Measurements from ENCODE around the gene KRTAP29-1.

DNA sequence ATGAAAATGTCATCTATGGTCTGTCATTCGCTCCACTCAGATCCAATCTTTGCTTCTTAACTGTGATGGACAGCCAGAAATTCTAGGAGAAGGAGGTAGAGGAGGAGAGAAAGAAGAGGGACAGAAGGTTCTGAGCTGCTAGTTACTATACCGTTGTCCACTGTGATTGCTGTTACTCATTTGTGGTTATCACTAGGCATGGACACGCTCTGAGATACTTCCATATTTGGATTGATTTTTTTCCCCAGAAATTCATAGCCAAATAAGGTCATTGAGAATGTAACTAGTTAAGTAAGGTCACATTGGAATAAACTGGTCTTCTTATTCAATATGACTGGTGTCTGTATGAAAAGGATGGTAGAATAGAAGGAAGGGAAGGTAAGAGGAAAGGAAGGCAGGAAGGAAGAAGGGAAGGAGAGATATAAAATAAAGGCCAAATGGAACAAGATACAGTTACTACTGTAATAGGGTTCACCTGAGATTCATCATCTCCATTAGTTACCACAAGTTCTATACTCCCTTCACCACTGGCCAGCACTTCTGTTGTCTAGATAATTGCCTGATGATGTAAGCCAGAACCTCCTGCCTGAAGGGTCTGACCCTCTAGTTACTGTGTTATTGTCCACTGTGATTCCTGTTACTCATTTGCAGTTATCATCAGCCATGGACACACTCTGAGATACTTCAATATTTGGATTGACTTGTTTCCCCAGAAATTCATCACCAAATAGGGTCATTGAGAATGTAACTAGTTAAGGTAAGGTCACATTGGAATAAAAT is 24.3 kb downstream of the KRTAP29-1 start:
- TF ChIP-seq, protein P1, sequence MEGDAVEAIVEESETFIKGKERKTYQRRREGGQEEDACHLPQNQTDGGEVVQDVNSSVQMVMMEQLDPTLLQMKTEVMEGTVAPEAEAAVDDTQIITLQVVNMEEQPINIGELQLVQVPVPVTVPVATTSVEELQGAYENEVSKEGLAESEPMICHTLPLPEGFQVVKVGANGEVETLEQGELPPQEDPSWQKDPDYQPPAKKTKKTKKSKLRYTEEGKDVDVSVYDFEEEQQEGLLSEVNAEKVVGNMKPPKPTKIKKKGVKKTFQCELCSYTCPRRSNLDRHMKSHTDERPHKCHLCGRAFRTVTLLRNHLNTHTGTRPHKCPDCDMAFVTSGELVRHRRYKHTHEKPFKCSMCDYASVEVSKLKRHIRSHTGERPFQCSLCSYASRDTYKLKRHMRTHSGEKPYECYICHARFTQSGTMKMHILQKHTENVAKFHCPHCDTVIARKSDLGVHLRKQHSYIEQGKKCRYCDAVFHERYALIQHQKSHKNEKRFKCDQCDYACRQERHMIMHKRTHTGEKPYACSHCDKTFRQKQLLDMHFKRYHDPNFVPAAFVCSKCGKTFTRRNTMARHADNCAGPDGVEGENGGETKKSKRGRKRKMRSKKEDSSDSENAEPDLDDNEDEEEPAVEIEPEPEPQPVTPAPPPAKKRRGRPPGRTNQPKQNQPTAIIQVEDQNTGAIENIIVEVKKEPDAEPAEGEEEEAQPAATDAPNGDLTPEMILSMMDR (conservative IDR thresholded peaks at IDR 0.05 in 1 of 2, IDR thresholded peaks at IDR 0.05 in 1 of 2; ENCODE audit: low read depth in 1 of 2, low read length in 2 of 2), result no peak
- no peak for TF ChIP-seq EZH2 (IDR thresholded peaks at IDR 0.05; ENCODE audit: low read length, missing control alignments)

Measured in fibroblast of lung (primary cell).